ENCODE measurements around the gene LYRM4.

LYRM4 gene

DNA sequence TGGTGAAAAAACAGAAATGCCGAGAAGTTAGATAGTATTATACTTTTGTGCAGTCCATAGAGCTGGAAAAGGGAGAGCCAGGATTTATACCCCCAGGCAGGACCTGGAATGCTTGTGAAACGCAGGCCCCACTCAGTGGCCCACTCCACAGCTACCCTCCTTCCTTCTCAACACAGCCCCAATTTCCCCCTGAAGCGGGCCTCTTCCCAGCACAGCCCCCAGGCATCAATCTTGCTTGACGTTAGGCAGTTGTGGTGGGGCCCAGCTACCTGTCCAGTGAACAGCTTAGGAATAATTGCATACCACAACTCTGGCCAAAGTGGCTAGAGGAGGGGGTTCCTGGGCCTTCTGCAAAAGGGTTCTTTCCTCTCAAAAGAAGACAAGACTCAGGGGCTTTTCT, 114.4 kb downstream of the LYRM4 start:
- DNase-seq (ENCODE audit: low spot score): no peak
- no peak for FAIRE-seq

DNA sequence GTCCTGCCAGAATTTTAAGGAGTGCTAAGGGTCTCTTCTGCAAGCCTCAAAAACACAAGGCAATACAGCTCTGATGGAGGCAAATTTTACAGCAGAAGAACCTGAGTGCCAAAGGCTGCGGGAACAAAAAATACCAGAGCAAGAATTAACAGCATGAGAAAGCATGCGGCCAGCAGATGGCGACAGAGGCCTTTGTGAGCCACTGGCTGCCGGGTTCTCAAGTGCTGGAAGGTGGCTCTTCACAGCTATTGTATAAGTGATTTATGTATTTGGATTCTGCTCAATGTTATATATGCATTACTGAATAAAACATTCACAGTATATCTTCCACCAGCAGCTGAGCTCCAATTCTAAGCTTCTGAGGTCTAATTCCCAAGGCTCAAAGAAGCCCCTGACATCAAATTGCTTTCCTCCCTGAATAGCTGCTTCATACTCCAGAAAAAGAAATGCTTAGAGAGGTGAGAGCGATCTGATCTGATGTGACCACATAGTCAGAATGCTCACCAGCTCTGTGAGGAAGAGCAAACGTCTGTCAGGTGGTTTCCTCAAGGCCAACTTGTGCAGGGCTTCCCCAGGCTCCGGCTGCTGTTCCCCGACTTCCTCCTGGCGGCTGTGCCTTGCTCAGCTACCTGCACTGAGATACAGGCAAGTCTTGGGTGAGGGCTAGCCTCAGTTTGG, 117.0 kb downstream of the LYRM4 start:
- FAIRE-seq (no peak), DNase-seq (ENCODE audit: low spot score) (peak; percentile 44)

DNA sequence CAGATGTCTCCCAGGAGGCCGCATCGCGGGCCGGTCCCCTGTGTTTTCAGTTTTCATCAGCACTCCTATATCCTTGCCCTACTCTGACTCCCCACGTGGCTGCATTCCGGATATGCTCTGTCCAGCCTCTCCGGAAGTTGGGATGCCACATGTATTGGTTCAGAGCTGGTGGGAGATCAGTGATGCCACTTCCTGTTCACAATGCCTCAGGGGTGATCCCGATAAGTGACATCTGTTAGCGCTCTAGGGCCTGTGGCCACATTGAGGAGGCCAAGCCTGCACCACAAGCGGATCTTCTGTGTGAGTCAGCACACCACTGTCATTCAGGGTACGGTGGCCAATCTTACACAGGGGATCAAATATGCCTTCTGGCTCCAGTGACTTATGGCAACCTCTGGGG, 117.8 kb downstream of the LYRM4 start:
- FAIRE-seq (no peak), DNase-seq (ENCODE audit: low spot score) (no peak)

DNA sequence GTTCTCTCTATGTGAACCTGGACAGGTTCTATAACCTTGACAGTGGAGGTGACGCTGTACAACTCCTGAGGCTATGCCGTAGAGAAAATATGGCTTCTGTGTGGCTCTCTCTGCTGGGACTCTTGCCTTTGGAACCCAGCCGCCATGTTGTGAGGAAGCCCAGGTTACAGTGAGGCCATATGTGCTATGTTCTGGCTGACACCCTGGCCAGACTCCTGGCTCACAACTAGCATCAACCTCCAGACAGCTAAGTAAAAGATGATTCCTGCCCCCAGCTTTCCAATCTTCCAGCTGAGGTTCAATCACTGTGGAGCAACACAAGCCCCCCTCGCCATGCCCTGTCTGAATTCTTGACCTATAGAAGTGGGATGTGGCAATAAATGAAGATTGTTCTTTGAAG, 118.6 kb downstream of the LYRM4 start:
- no peak for FAIRE-seq
- DNase-seq (ENCODE audit: low spot score): no peak

DNA sequence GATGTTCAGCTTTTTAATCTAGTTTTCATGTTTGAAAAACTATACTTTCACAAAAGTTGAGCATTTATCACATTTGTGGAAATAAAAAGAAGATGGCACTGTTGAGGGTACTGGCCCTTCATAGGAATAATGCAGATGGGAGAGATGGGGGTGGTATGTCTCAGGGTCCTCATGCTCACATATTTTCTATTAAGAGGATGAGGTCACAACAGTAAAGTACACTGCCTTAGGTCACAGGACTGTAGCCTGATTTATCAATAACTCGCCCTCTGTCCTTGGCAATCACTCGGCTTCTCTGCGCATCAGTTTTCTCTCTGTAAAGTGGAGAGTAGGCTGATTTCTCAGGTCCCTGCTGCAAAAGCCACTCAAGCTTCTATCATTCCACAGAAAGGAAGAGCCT, 119.7 kb downstream of the LYRM4 start:
- FAIRE-seq (no peak), DNase-seq (ENCODE audit: low spot score) (no peak)

DNA sequence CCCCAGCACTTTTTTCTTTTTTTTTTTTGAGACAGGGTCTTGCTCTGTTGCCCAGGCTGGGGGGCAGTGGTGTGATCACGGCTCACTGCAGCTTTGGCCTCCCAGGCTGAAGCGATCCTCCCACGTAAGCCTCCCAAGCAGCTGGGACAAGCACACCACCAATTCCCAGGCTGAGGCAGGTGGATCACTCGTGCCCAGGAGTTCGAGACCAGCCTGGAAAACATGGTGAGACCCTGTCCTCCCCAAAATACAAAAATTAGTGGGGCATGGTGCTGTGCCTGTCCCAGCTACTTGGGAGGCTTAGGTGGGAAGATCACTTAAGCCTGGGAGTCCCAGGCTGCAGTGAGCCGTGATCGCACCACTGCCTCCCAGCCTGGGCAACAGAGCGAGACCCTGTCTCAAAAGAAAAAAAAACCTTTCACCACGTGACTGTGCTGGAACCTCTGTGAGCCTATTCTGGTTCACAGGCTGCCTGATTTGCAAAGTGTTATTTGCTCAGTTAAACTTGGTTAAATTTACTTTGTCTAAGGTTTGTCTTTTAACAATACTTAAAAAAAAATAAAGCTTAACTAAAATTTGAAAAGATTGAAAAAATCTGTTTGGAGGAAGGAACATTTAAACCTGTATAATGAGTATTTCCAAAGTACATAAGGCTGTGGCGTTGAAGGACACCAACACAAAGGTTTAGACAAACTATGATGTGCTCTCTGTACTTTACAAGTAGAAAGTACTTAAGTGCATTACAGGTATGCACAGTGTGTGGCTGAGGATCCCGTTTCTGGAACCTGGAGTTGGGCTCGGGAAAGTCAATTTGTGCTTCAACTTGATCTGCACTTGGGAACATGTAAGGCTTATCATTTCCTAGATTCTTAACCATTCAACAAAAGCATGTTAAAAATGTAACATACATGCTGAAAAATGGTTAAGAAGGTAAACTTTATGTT, 120.7 kb downstream of the LYRM4 start:
- DNase-seq (ENCODE audit: low spot score) (no peak), FAIRE-seq (no peak)

DNA sequence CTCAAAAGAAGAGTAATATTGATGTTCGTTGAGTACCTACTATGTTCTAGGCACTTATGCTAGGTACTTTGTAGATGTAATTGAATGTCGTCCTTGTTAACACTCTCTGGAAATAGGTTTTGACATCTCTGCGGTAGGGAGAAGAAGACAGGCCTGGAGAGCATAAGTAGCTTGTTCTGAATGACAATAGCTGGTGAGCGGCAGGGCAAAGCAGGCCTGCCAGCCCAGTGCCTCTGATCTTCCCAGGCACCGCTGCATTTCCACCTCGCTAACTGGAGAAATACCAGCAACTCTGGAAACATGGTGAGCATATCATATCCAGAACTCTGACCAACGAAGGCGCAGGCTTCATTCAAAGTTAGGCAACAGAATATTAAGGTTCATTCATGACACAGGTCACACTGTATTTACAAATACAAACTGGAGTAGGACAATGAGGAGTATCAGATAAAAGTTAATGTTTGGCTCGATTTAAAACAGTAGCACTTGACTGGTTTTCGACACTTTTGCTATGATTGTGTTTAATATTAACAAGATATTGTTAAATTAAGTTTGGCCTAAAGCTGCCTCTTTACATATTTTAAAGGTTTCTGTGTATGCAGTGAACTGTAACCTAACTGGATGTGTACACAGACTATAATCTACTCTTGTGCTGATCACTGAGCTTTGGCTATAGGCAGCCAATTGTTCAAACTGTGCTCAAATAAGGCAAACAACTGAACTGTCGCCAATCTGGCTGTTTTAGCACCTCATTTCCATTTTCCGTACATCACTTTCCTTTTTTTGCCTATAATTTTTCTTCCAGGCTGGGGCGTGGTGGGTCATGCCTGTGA, 121.5 kb downstream of the LYRM4 start:
- FAIRE-seq: no peak
- DNase-seq (ENCODE audit: low spot score): no peak

DNA sequence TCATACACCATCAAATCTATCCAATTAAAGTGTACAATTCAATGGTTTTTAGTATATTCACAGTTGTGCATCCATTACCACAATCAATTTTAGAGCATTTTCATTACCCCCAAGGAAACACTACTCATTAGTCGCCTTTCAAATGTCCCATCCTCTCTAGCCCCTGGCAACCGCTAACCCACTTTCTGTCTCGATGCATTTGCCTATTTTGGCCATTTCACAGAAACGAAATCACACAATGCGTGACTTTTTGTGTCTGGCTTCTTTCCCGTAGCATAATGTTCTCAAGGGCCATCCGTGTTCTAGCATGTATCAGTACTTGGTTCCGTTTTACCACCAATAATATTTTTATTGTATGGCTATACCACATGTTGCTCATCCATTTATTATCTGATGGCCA, 123.9 kb downstream of the LYRM4 start:
- FAIRE-seq: no peak

DNA sequence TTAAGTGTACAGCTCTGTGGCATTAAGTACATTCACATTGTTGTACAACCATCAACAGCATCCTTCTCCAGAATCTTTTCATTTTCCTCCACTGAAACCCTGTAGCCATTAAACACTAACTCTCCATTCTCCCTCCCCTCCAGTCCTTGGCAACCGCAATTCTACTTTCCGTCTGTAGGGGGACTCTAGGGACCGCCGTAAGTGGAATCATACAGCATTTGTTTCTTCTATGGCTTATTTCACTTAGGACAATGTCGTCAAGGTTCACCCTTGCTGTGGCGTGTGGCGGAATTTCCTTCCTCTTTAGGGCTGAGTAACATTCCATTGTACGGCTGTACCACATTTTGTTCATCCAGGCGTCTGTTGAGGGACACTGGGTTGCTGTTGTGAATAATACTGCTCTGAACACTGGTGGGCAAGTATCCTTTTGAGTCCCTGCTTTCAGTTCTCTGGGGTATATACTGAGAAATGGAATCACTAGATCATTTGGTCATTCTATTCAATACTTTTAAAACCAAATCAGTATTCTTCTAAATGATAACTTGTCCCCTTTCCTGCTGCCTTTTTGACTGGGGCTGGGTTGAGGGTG, 124.9 kb downstream of the LYRM4 start:
- DNase-seq (ENCODE audit: low spot score) (peak; percentile 8), FAIRE-seq (no peak)

More for the DNA sequence above, 123.9 kb downstream of the LYRM4 start:
- no peak for DNase-seq (ENCODE audit: low spot score)

DNA sequence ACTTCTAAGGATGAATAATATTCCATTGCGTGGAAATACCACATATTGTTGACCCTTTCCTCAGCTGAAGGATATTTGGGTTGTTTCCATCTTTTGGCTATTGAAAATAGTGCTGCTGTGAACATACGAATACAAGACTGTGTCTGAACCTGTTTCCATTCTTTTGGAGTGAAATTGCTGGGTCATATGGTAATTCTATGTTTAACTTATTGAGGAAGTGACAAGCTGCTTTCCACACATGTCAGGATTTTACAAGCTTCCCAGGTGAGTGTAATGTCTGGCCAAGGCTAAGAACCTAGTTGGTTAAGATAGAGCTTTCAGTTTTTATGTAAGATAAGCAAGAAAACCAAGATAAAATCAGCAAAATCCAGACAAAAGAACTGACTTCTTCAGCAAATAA, 126.8 kb downstream of the LYRM4 start:
- FAIRE-seq (no peak), DNase-seq (ENCODE audit: low spot score) (no peak)

DNA sequence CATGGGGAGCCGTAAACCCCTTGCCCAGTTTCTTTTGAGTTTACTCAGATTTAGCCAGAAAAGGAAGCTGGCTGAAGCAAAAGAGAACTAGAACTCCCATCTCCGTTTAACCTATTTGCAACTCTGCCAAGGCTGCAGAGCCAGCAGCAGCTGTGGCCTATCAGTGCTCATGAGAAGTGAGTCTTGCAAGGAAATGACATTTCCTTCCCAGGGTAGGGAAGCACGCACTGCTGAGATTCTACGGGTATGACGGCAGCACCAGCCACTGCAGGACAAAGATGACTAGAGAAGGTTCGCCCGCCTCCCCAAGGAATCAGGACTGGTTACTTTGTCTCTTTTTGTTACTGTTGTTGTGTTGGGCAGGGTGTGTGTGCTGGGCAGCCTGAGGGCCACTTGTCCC, 128.0 kb downstream of the LYRM4 start:
- DNase-seq (ENCODE audit: low spot score) (no peak), FAIRE-seq (no peak)

DNA sequence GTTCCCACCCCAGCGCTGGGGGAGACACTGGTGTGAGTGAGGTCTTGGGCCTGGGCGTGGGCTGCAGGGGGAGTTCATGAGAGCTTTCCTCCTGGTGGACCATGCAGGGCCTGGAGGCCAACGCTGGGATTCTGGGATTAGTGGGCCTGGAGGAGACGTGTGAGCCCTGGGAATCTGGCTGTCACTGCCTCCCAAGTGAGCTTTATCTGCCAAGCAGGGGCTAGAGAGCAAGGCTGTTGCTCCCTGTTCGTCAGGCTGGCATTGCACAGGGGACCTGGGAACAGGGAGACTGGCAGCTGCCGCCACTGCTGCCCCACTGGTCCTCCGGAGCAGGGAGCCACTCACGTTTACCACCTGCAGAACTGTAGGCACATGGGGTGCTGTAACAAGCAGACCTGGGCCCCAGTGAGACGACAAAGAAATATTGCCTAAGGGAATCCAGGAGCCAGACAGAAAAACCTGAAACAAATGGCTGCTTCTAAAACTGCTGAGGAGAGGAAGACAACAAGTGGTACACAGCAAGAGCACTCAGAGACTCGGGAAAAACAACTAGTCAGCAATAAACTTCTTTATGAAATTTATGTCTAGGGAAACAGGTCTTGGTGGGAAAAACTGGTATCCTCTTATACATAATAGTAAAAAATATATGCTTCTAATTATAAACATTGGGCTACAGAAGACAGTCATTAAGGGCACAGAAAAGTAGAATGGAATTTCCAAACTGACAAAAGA, 130.4 kb downstream of the LYRM4 start:
- DNase-seq (ENCODE audit: low spot score): no peak
- no peak for FAIRE-seq

DNA sequence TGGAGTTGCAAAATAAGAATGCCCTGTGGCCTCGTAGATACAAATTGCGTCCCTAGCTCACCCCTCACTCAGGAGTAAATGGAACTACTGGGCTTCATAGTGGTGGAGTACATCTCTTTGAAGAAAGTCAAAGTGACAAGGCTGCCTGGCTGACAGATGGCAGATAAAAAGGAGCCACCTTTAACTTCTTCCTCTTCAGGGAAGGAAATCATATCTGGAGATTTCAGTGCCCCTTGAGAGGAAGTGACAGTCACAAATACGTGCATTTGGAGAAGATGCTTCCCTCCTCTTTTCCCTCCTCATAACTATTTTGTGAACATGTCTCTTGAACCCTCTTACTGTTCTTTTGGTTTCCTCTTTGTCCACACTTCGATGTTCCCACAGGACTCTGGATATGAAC, 132.4 kb downstream of the LYRM4 start:
- DNase-seq (ENCODE audit: low spot score): no peak

DNA sequence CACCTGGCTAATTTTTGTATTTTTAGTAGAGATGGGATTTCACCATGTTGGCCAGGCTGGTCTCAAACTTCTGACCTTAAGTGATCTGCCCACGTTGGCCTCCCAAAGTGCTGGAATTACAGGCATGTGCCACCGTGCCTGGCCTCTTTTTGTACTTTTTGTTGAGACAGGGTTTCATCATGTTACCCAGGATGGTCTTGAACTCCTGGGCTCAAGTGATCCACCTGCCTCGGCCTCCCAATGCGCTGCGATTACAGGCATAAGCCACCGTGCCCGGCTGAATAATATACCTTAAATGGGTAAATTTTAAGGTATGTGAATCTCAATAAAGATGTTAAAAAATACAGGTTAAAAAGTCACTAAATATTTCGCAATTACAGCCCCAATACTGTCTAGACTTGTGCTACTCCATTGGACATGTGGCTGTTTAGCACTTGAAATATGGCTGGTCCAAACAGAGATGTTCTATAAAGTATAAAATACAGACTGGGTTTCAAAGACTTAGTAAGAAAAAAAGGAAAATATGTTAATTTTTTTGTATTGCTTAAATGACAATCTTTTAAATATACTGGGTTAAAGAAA, 133.6 kb downstream of the LYRM4 start:
- FAIRE-seq: no peak
- no peak for DNase-seq (ENCODE audit: low spot score)

More for the DNA sequence above, 132.4 kb downstream of the LYRM4 start:
- no peak for FAIRE-seq

DNA sequence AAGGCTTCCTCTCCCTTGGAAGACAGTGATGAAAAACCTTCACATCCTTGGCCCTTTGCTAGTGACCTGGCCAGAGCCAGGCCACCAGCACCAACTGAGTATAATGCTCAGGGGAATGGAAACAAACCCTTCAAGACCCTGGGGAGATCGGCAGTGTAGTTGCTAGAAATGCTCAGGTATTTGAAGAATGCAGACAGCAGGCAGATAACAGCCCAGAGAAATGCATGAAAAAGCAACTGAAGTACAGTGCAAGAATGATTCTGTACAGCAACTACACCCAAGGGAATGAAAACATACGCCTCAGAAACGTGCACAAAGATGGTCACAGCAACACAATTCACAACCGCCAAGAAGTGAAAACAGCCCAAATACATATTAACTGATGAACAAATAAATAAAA, 134.5 kb downstream of the LYRM4 start:
- DNase-seq (ENCODE audit: low spot score) (peak; percentile 32), FAIRE-seq (no peak)

DNA sequence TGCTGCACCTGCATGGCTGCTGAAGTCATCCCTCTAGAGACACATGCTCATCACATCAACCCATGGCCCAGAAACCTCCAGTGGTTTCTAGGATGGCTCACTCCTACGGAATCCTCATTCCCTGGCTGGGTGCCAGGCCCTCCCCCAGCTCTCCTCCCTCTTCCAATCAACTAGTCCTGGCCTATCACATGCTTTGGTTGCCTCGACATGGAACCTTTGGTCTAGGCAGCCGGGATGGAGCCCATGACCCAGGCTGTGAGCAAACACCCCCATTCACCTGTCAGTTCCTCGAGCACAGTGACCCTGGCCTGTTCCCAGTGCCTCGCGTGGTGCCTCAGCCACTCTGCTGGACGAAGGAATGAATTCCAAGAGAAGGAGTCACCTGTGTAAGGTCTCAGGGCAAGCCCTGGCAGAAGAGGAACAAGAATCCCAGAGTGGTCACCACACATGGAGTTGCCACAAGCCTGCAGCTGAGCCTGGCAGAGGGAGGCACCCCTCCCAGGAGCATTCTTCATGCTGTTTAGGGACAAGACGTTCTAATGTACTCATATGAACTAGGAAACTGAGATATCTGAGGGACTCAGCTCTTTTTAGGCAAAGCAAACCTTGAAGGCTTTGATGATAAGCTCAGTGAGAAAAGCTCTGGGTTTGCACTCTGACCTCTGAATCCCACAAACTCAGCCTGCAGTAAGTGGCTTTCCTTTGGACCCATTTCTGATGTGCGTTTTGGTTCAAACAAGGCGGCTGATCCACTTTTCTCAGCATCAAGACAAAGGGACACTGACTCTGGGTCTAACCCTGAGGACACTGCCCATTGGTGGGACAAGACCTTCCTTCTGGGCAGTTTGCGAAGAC, 135.4 kb downstream of the LYRM4 start:
- DNase-seq (ENCODE audit: low spot score): peak; percentile 78
- FAIRE-seq: no peak

DNA sequence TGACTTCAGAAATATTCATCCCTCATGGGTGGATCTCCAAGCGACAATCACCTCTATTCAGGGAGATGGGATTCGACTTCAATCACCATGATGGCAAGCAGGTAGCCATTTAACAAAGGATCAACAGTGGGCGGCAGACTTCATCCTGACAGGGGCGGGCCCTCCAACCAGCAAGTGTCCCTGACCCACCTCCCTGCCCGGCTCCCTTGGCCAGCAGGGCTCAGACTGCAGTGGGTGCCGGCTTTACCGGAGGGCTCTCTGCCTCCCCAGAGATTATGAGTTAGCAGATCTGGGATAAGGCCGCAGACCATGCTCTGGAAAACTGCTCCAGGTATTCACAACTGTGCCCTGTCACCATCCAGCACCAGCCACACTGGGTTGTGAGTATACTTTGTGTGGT, 136.2 kb downstream of the LYRM4 start:
- DNase-seq (ENCODE audit: low spot score) (no peak), FAIRE-seq (no peak)

DNA sequence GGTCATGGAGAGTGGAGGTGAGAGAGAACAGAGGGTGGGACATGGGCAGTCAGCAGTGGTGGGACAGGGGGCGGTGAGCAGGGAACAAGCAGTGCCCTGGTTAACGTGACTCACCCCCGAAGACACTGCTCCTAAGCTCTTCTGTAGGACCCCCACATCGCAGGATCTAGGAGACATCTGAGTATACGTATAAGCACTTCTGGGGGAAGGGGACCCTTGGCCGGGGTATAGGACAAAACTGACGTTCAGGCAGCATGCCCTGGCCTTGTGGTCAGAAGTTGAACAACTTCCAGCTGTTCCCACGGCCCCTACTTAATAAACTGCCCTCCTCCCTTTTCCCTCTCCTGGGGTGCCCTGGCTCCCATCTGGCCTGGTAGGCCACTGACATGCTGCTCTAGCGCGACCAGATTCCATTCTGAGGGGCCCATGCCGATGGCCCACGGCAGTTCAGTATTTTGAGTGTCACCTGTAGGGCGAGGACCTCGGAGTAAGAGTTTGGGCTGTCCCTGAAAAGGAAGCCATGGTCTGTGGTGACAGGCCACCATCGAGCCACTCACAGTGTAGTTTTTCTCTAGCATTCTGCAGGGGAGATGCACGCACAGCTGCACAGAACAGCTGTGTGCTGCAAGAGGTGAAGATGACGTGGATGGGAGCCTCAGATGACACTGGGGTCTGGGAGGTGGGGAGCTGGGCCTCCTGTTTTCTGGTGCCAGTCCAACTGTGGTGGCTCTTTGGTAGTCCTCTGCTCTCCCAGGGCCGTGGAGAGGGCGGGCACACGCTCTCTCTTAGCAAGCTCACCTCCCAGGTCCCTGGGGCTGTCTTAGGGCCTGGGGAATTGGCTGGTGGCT, 137.2 kb downstream of the LYRM4 start:
- DNase-seq (ENCODE audit: low spot score): no peak
- no peak for FAIRE-seq

Measured in RCC 7860 (cell line).